HepG2 (cell line): ENCODE results near the gene SLN.

Source experiments
- POLR2AphosphoS5 ChIP-seq: IDR thresholded peaks from 2 replicates; pipeline ENCODE4 v1.6.1; 2012; ENCODE audit warnings: low read depth, low read length
- PREB ChIP-seq: sonication (generic); formaldehyde crosslinking; IDR thresholded peaks from 2 replicates; pipeline ENCODE4 v1.4.0; 2020; ENCODE audit warnings: missing genetic modification reagents

- no peak for TF ChIP-seq POLR2AphosphoS5
- no peak for TF ChIP-seq PREB (CRISPR knock-in tag)
Measured at GRCh38 chr11:107661656-107662055, 50.2 kb downstream of the SLN start.
